HepG2 (cell line): Measurements from ENCODE around the gene C5orf34. TPM values are rescaled to one million over a fixed set of nuclear protein-coding genes. Genes with fewer than 3 reads are reported as not detected.

Experiments used
- AGO2 ChIP-seq: fragments of 200-400 bp; formaldehyde crosslinking; optimal IDR thresholded peaks from 2 replicates; pipeline ENCODE3; 2017; ENCODE audit warnings: mild to moderate bottlenecking, low read depth, low read length, moderate library complexity
- DZIP1 ChIP-seq: sonication (generic); formaldehyde crosslinking; IDR thresholded peaks from 2 replicates; pipeline ENCODE4 v1.5.0; 2020; ENCODE audit warnings: mild to moderate bottlenecking, missing genetic modification reagents
- EED ChIP-seq: sonication (generic); formaldehyde crosslinking; IDR thresholded peaks from 2 replicates; pipeline ENCODE4 v1.5.0; 2020; ENCODE audit warnings: mild to moderate bottlenecking, missing genetic modification reagents
- ETV5 ChIP-seq: IDR thresholded peaks from 2 replicates; pipeline ENCODE4 v1.6.1; 2018; ENCODE audit warnings: missing biosample characterization, missing genetic modification reagents, inconsistent platforms, borderline replicate concordance
- FOXK1 ChIP-seq: sonication (generic); formaldehyde crosslinking; IDR thresholded peaks from 2 replicates; pipeline ENCODE4 v1.4.0; 2020; ENCODE audit warnings: low read depth, missing genetic modification reagents, borderline replicate concordance
- HOXA9 ChIP-seq: sonication (generic); formaldehyde crosslinking; IDR thresholded peaks from 2 replicates; pipeline ENCODE4 v1.8.1; 2022; ENCODE audit warnings: missing genetic modification reagents, mild to moderate bottlenecking, moderate library complexity, borderline replicate concordance
- MIER2 ChIP-seq: IDR thresholded peaks from 2 replicates; pipeline ENCODE4 v1.6.1; 2016; ENCODE audit warnings: missing biosample characterization, missing genetic modification reagents
- POLR2G ChIP-seq: fragments of 200-400 bp; formaldehyde crosslinking; IDR thresholded peaks from 2 replicates; pipeline ENCODE4 v1.6.1; 2018; ENCODE audit warnings: mild to moderate bottlenecking, low read depth, low read length, moderate library complexity
- ZMYM4 ChIP-seq: sonication (generic); formaldehyde crosslinking; IDR thresholded peaks from 2 replicates; pipeline ENCODE4 v1.8.1; 2023; ENCODE audit warnings: mild to moderate bottlenecking, missing genetic modification reagents
- ZNF446 ChIP-seq: sonication (generic); formaldehyde crosslinking; IDR thresholded peaks from 2 replicates; pipeline ENCODE4 v1.5.0; 2020; ENCODE audit warnings: mild to moderate bottlenecking, missing genetic modification reagents
- ZNF792 ChIP-seq: IDR thresholded peaks from 2 replicates; pipeline ENCODE4 v1.6.1; 2016
- ZSCAN21 ChIP-seq: sonication (generic); formaldehyde crosslinking; IDR thresholded peaks from 2 replicates; pipeline ENCODE4 v1.8.0; 2022; ENCODE audit warnings: mild to moderate bottlenecking, missing genetic modification reagents, moderate library complexity, borderline replicate concordance
- polyA plus RNA-seq, 8 experiments: library from polyadenylated mRNA; depleted of rRNA in 3 of 8; stranded (reverse) in 7 of 8; unstranded in 1 of 8; fragments of >200 nt; fragmentation: Illumina TruSeq in 4 of 8; extraction: Trizol in 4 of 8; gene quantifications; 2 replicates each; pipeline versions ENCODE4 v1.2.1 to v1.2.3, GENCODE V29; 2011 to 2016; ENCODE audit warnings: low read depth in 4 of 8, missing spikeins in 1 of 8, mixed read lengths in 1 of 8; ENCODE audit not compliant: insufficient read depth in 1 of 8
- total RNA-seq, 5 experiments: library from RNA; depleted of rRNA; stranded (reverse); fragments of >200 nt; fragmentation: Illumina TruSeq; extraction: Trizol; gene quantifications; 2 replicates each; pipeline ENCODE4 v1.2.3, GENCODE V29; 2016; ENCODE audit warnings: low read depth in 1 of 5
- TF ChIP-seq, protein P1 (sequence below): sonication (generic); formaldehyde crosslinking; IDR thresholded peaks from 2 replicates; pipeline ENCODE4; 2020; ENCODE audit warnings: missing genetic modification reagents, mild to moderate bottlenecking, borderline replicate concordance
- TF ChIP-seq, protein P2 (sequence below): sonication (generic); formaldehyde crosslinking; IDR thresholded peaks from 2 replicates; pipeline ENCODE4 v1.4.0; 2020; ENCODE audit warnings: missing genetic modification reagents
- TF ChIP-seq, protein P3 (sequence below): sonication (generic); formaldehyde crosslinking; IDR thresholded peaks from 2 replicates; pipeline ENCODE4 v1.8.0; 2022; ENCODE audit warnings: missing genetic modification reagents, low read depth, mild to moderate bottlenecking, borderline replicate concordance
- TF ChIP-seq, protein P4 (sequence below): IDR thresholded peaks from 2 replicates; pipeline ENCODE4 v1.6.1; 2012; ENCODE audit warnings: low read depth, low read length, improper control_type of control experiment
- TF ChIP-seq, protein P5 (sequence below): IDR thresholded peaks from 2 replicates; pipeline ENCODE4 v1.6.1; 2012; ENCODE audit warnings: inconsistent platforms

The C5orf34 gene
- total and polyA plus RNA-seq, 2 of the 13 experiments (the other 11 are each of a cell fraction or from before 2014, with no cell fraction given): 3.2 to 6.4 TPM

DNA sequence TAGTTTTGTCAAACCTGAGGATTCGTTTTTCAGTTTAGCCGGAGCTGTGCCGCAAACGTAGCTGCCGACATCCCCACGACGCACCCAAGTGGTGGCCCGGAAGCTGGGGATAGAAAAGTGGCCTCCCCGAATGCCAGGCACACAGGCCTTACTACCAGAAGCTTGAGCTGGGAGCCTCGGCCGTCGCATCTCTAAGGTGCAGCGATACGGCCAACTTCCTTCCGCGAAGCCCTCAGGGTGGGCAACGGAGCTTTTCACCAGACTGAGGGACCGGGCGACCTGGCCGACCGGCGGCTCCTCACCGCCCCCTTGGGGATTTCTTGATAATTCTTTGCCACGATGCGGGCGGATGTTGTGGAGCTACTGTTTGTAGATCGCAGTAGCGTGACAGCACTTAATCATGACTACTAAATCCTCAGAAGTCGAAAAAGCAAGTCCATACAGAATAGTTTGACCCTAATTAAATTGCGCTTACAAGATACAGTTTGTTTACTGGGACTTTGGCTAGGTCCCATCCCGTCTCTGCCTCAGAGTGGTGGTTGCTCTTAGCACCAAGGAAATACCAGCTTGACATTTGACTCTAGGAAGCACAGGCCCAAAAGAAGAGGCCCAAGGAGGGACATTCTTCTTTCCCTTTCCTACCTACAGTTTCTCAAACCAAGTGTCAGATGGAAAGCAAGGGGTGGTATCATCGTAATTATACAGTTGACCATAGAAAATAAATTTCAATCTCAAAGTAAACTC is 30.7 kb downstream of the C5orf34 start (continued):
- TF ChIP-seq, protein P1, sequence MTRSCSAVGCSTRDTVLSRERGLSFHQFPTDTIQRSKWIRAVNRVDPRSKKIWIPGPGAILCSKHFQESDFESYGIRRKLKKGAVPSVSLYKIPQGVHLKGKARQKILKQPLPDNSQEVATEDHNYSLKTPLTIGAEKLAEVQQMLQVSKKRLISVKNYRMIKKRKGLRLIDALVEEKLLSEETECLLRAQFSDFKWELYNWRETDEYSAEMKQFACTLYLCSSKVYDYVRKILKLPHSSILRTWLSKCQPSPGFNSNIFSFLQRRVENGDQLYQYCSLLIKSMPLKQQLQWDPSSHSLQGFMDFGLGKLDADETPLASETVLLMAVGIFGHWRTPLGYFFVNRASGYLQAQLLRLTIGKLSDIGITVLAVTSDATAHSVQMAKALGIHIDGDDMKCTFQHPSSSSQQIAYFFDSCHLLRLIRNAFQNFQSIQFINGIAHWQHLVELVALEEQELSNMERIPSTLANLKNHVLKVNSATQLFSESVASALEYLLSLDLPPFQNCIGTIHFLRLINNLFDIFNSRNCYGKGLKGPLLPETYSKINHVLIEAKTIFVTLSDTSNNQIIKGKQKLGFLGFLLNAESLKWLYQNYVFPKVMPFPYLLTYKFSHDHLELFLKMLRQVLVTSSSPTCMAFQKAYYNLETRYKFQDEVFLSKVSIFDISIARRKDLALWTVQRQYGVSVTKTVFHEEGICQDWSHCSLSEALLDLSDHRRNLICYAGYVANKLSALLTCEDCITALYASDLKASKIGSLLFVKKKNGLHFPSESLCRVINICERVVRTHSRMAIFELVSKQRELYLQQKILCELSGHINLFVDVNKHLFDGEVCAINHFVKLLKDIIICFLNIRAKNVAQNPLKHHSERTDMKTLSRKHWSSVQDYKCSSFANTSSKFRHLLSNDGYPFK (CRISPR knock-in tag): peak; percentile 64; the same call in 1 of the 2 replicates
- TF ChIP-seq FOXK1 (CRISPR knock-in tag): no peak
- TF ChIP-seq HOXA9 (CRISPR knock-in tag): peak; percentile 16; the same call in 1 of the 2 replicates
- TF ChIP-seq POLR2G: peak; percentile 52; the same call in 1 of the 2 replicates
- TF ChIP-seq DZIP1 (CRISPR knock-in tag): 0 out of 2 replicates have a peak, but pooled peaks have one; percentile 24
- peak; percentile 22; the same call in 1 of the 2 replicates for TF ChIP-seq EED (CRISPR knock-in tag)
- TF ChIP-seq ZMYM4 (CRISPR knock-in tag): 0 out of 2 replicates have a peak, but pooled peaks have one; percentile 33
- no peak for TF ChIP-seq MIER2 (CRISPR knock-in tag)
- TF ChIP-seq, protein P2, sequence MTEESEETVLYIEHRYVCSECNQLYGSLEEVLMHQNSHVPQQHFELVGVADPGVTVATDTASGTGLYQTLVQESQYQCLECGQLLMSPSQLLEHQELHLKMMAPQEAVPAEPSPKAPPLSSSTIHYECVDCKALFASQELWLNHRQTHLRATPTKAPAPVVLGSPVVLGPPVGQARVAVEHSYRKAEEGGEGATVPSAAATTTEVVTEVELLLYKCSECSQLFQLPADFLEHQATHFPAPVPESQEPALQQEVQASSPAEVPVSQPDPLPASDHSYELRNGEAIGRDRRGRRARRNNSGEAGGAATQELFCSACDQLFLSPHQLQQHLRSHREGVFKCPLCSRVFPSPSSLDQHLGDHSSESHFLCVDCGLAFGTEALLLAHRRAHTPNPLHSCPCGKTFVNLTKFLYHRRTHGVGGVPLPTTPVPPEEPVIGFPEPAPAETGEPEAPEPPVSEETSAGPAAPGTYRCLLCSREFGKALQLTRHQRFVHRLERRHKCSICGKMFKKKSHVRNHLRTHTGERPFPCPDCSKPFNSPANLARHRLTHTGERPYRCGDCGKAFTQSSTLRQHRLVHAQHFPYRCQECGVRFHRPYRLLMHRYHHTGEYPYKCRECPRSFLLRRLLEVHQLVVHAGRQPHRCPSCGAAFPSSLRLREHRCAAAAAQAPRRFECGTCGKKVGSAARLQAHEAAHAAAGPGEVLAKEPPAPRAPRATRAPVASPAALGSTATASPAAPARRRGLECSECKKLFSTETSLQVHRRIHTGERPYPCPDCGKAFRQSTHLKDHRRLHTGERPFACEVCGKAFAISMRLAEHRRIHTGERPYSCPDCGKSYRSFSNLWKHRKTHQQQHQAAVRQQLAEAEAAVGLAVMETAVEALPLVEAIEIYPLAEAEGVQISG (CRISPR knock-in tag): peak; percentile 96
- peak; percentile 4; the same call in 1 of the 2 replicates for TF ChIP-seq ZNF792 (CRISPR knock-in tag)
- TF ChIP-seq, protein P3, sequence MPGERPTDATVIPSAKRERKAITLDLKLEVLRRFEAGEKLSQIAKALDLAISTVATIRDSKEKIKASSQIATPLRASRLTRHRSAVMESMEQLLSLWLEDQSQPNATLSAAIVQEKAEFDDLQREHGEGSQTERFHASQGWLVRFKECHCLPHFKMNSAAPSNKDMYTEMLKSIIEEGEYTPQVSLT (CRISPR knock-in tag): peak; percentile 89; the same call in 1 of the 2 replicates
- TF ChIP-seq ETV5 (CRISPR knock-in tag): 0 out of 2 replicates have a peak, but pooled peaks have one; percentile 2
- TF ChIP-seq, protein P4, sequence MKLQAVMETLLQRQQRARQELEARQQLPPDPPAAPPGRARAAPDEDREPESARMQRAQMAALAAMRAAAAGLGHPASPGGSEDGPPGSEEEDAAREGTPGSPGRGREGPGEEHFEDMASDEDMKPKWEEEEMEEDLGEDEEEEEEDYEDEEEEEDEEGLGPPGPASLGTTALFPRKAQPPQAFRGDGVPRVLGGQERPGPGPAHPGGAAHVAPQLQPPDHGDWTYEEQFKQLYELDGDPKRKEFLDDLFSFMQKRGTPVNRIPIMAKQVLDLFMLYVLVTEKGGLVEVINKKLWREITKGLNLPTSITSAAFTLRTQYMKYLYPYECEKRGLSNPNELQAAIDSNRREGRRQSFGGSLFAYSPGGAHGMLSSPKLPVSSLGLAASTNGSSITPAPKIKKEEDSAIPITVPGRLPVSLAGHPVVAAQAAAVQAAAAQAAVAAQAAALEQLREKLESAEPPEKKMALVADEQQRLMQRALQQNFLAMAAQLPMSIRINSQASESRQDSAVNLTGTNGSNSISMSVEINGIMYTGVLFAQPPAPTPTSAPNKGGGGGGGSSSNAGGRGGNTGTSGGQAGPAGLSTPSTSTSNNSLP: no peak
- TF ChIP-seq ZSCAN21 (CRISPR knock-in tag): 0 out of 2 replicates have a peak, but pooled peaks have one; percentile 41
- TF ChIP-seq ZNF446: no peak
- TF ChIP-seq, protein P5, sequence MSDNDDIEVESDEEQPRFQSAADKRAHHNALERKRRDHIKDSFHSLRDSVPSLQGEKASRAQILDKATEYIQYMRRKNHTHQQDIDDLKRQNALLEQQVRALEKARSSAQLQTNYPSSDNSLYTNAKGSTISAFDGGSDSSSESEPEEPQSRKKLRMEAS: peak; percentile 29; the same call in 1 of the 2 replicates
- TF ChIP-seq AGO2: no peak
